Keratinocyte (primary cell): ENCODE measurements around the gene MAZ. TPM values are rescaled to one million over a fixed set of nuclear protein-coding genes. Genes with fewer than 3 reads are reported as not detected.

ENCODE experiments used
- DNase-seq: peaks from one replicate; pipeline ENCODE4 v3.0.0-alpha.2; 2011; ENCODE audit warnings: low read depth, missing footprints, low spot score
- FAIRE-seq: peaks from 2 replicates; lab custom pipeline; 2011; peaks lifted over from hg19 to GRCh38; lab: Jason Lieb, UNC
- H2AFZ ChIP-seq: 2 replicates; pipeline ENCODE4 v1.6.0; 2012; ENCODE audit warnings: low read length, control low read depth, inconsistent platforms; ENCODE audit not compliant: control insufficient read depth
- H3K27ac ChIP-seq: 2 replicates; pipeline ENCODE4 v1.5.1; 2011; ENCODE audit warnings: low read length; ENCODE audit not compliant: control insufficient read depth, insufficient read depth
- H3K27me3 ChIP-seq: 3 replicates; pipeline ENCODE4 v1.6.0; 2011; ENCODE audit warnings: low read length; ENCODE audit not compliant: control insufficient read depth, insufficient read depth; ENCODE audit errors: extremely low read depth
- H3K36me3 ChIP-seq, 2 experiments: 2 replicates in 1 of 2; 3 replicates in 1 of 2; pipeline ENCODE4 v1.5.1; 2011; ENCODE audit warnings: low read length in 2 of 2, mild to moderate bottlenecking in 1 of 2; ENCODE audit not compliant: control insufficient read depth in 2 of 2, insufficient read depth in 2 of 2; ENCODE audit errors: extremely low read depth in 1 of 2
- H3K4me1 ChIP-seq: 3 replicates; pipeline ENCODE4 v1.5.1; 2011; ENCODE audit warnings: low read length; ENCODE audit not compliant: control insufficient read depth, insufficient read depth; ENCODE audit errors: extremely low read depth
- H3K4me2 ChIP-seq: 3 replicates; pipeline ENCODE4 v1.6.0; 2011; ENCODE audit warnings: low read depth, low read length; ENCODE audit not compliant: control insufficient read depth, insufficient read depth; ENCODE audit errors: extremely low read depth
- H3K4me3 ChIP-seq, 3 experiments: fragments of 200-600 bp in 1 of 3; sonication (generic) in 1 of 3; 2 replicates in 2 of 3; 3 replicates in 1 of 3; pipeline ENCODE4 v1.5.1; 2011 to 2016; ENCODE audit warnings: low read length in 3 of 3, mild to moderate bottlenecking in 3 of 3, control low read depth in 2 of 3, inconsistent platforms in 1 of 3, low read depth in 1 of 3, mixed read lengths in 1 of 3, mixed run types in 1 of 3, moderate library complexity in 1 of 3; ENCODE audit not compliant: control insufficient read depth in 2 of 3, insufficient read depth in 2 of 3; ENCODE audit errors: extremely low read depth in 1 of 3
- H3K79me2 ChIP-seq: 2 replicates; pipeline ENCODE4 v1.6.0; 2012; ENCODE audit warnings: low read length; ENCODE audit not compliant: control insufficient read depth, insufficient read depth
- H3K9ac ChIP-seq: 3 replicates; pipeline ENCODE4 v1.6.0; 2011; ENCODE audit warnings: low read length; ENCODE audit not compliant: control insufficient read depth, insufficient read depth; ENCODE audit errors: extremely low read depth
- H3K9me1 ChIP-seq: 3 replicates; pipeline ENCODE4 v1.6.0; 2011; ENCODE audit warnings: low read length; ENCODE audit not compliant: control insufficient read depth, insufficient read depth; ENCODE audit errors: extremely low read depth
- H3K9me3 ChIP-seq: 2 replicates; pipeline ENCODE4 v1.5.1; 2012; ENCODE audit warnings: low read depth, low read length; ENCODE audit not compliant: control insufficient read depth
- H4K20me1 ChIP-seq: 3 replicates; pipeline ENCODE4 v1.6.0; 2011; ENCODE audit warnings: low read length; ENCODE audit not compliant: control insufficient read depth, insufficient read depth; ENCODE audit errors: extremely low read depth
- CTCF ChIP-seq, 3 experiments: IDR thresholded peaks in 1 of 3; conservative IDR thresholded peaks in 1 of 3; optimal IDR thresholded peaks in 1 of 3; 2 replicates in 2 of 3; 3 replicates in 1 of 3; pipeline versions ENCODE3 to v1.5.1; 2011; ENCODE audit warnings: low read length in 3 of 3, mild to moderate bottlenecking in 3 of 3, moderate library complexity in 2 of 3, control low read depth in 1 of 3, inconsistent platforms in 1 of 3; ENCODE audit not compliant: insufficient read depth in 2 of 3; ENCODE audit errors: extremely low read depth in 1 of 3
- EZH2 ChIP-seq: IDR thresholded peaks from one replicate; pipeline ENCODE4 v1.6.1; 2012; ENCODE audit warnings: inconsistent platforms, mild to moderate bottlenecking, low read length, moderate library complexity
- dilution Hi-C: fragments of 300-500 bp; cut with MboI; formaldehyde crosslinking; loops from one replicate; pipeline ENCODE4 v1.7.0; 2020; ENCODE audit warnings: low sequenced_read_pairs; ENCODE audit not compliant: extremely low pct_ligation_motif_present
- polyA plus RNA-seq, 5 experiments: library from polyadenylated mRNA; depleted of rRNA in 3 of 5; stranded (reverse) in 3 of 5; stranded (forward) in 1 of 5; unstranded in 1 of 5; fragments of >200 nt; gene quantifications; 1 replicate in 1 of 5; 2 replicates in 3 of 5; 3 replicates in 1 of 5; pipeline versions ENCODE4 v1.2.1 to v1.2.3, GENCODE V29; 2011 to 2012; ENCODE audit warnings: missing spikeins in 2 of 5, low read depth in 1 of 5, low replicate concordance in 1 of 5

MAZ gene
- polyA plus RNA-seq, 1 donor (not counting 4 experiments of a cell fraction or from before 2014, with no cell fraction given), result 48.5 TPM

GRCh38 chr16:29837841-29838240 is 31.5 kb downstream of the MAZ start:
- Histone ChIP-seq H3K36me3 (peaks cover 23 to 49% of the 10 kb centered on the region in 2 experiments), H3K27ac (no peak overlapping the region), H3K4me3 (no peak overlapping the region), H3K27me3 (no peaks in the 10 kb centered on the region), H3K9ac (no peak overlapping the region), H3K79me2 (no peaks in the 10 kb centered on the region), H2AFZ (no peak overlapping the region), H3K9me3 (no peaks in the 10 kb centered on the region), H4K20me1 (no peaks in the 10 kb centered on the region), H3K9me1 (no peaks in the 10 kb centered on the region), H3K4me2 (no peak overlapping the region), H3K4me1 (no peaks in the 10 kb centered on the region)
- DNase-seq (no peak), FAIRE-seq (no peak)
- dilution Hi-C loops, result no loop called here
- TF ChIP-seq CTCF (optimal IDR thresholded peaks at IDR 0.05 in 1 of 3, IDR thresholded peaks at IDR 0.05 in 1 of 3, conservative IDR thresholded peaks at IDR 0.05 in 1 of 3; ENCODE audit: extremely low read depth in 1 of 3, insufficient read depth in 2 of 3, low read length in 3 of 3), result no peak
- TF ChIP-seq EZH2, result no peak

GRCh38 chr16:29839822-29840221 is 33.5 kb downstream of the MAZ start:
- no peaks in the 10 kb centered on the region for H3K79me2 ChIP-seq
- no peaks in the 10 kb centered on the region for H4K20me1 ChIP-seq
- no peak overlapping the region for H3K4me2 ChIP-seq
- no peak overlapping the region for H2AFZ ChIP-seq
- dilution Hi-C loops, result no loop called here
- H3K27ac ChIP-seq, result no peak overlapping the region
- FAIRE-seq (no peak), DNase-seq (no peak)
- H3K4me3 ChIP-seq, result no peak overlapping the region
- no peak overlapping the region for H3K9ac ChIP-seq
- H3K4me1 ChIP-seq, result no peaks in the 10 kb centered on the region
- peaks cover 16 to 44% of the 10 kb centered on the region in 2 experiments for H3K36me3 ChIP-seq
- no peaks in the 10 kb centered on the region for H3K9me3 ChIP-seq
- no peaks in the 10 kb centered on the region for H3K9me1 ChIP-seq
- no peaks in the 10 kb centered on the region for H3K27me3 ChIP-seq
- no peak for TF ChIP-seq CTCF (optimal IDR thresholded peaks at IDR 0.05 in 1 of 3, IDR thresholded peaks at IDR 0.05 in 1 of 3, conservative IDR thresholded peaks at IDR 0.05 in 1 of 3; ENCODE audit: extremely low read depth in 1 of 3, insufficient read depth in 2 of 3, low read length in 3 of 3)
- TF ChIP-seq EZH2, result no peak
